Hepatocyte (in vitro differentiated cells): ENCODE results near the gene COL7A1. TPM values are rescaled to one million over a fixed set of nuclear protein-coding genes. Genes with fewer than 3 reads are reported as not detected.

ENCODE experiments used
- DNase-seq: peaks from one replicate; pipeline ENCODE4 v3.0.0-alpha.2; 2016; ENCODE audit warnings: low spot score
- H2AFZ ChIP-seq: fragments of 200-600 bp; sonication (generic); 2 replicates; pipeline ENCODE4 v1.6.0; 2016; ENCODE audit warnings: antibody characterized with exemption, mild to moderate bottlenecking
- H3K27ac ChIP-seq: fragments of 200-600 bp; sonication (generic); 2 replicates; pipeline ENCODE4 v1.5.1; 2016; ENCODE audit warnings: mild to moderate bottlenecking
- H3K27me3 ChIP-seq: fragments of 200-600 bp; sonication (generic); 2 replicates; pipeline ENCODE4 v1.6.1; 2016
- H3K36me3 ChIP-seq: fragments of 200-600 bp; sonication (generic); replicated peaks from 2 replicates; pipeline ENCODE4 v1.5.1; 2016; ENCODE audit warnings: low read depth; ENCODE audit not compliant: insufficient read depth
- H3K4me1 ChIP-seq: fragments of 200-600 bp; sonication (generic); 2 replicates; pipeline ENCODE4 v1.5.1; 2016; ENCODE audit warnings: mild to moderate bottlenecking, moderate library complexity; ENCODE audit not compliant: insufficient read depth
- H3K4me2 ChIP-seq: fragments of 200-600 bp; sonication (generic); 2 replicates; pipeline ENCODE4 v1.6.0; 2016
- H3K4me3 ChIP-seq: fragments of 200-600 bp; sonication (generic); 2 replicates; pipeline ENCODE4 v1.5.1; 2016; ENCODE audit warnings: mild to moderate bottlenecking
- H3K79me2 ChIP-seq: fragments of 200-600 bp; sonication (generic); 2 replicates; pipeline ENCODE4 v1.6.0; 2017; ENCODE audit warnings: mild to moderate bottlenecking
- H3K9me2 ChIP-seq: fragments of 200-600 bp; sonication (generic); replicated peaks from 2 replicates; pipeline ENCODE4 v1.6.0; 2017; ENCODE audit warnings: mild to moderate bottlenecking; ENCODE audit not compliant: insufficient read depth
- H3K9me3 ChIP-seq: fragments of 200-600 bp; sonication (generic); 2 replicates; pipeline ENCODE4 v1.5.1; 2016; ENCODE audit warnings: low read depth, mild to moderate bottlenecking
- H4K20me1 ChIP-seq: fragments of 200-600 bp; sonication (generic); 2 replicates; pipeline ENCODE4 v1.6.0; 2016; ENCODE audit warnings: mild to moderate bottlenecking; ENCODE audit not compliant: insufficient read depth, poor library complexity, severe bottlenecking
- EZH2 ChIP-seq: fragments of 200-600 bp; sonication (generic); IDR thresholded peaks from 2 replicates; pipeline ENCODE4 v1.6.1; 2016; ENCODE audit warnings: antibody characterized with exemption, mild to moderate bottlenecking, borderline replicate concordance
- EZH2phosphoT487 ChIP-seq: fragments of 200-600 bp; sonication (generic); IDR thresholded peaks from one replicate; pipeline ENCODE4 v1.6.1; 2018; ENCODE audit warnings: antibody characterized with exemption, mild to moderate bottlenecking, low read depth, moderate library complexity; ENCODE audit not compliant: unreplicated experiment, severe bottlenecking
- WGBS: methylation state at CpG from one replicate; pipeline ENCODE4 v1.1.6; 2016; ENCODE audit warnings: low lambda C conversion rate; ENCODE audit errors: missing lambda C conversion rate; 5-methylcytosine and 5-hydroxymethylcytosine counted together
- polyA plus RNA-seq: library from polyadenylated mRNA; unstranded; fragments of >200 nt; fragmentation: Nextera tagmentation; extraction: Ambion mirVana; gene quantifications from 2 replicates; pipeline ENCODE4 v1.2.1, GENCODE V29; 2016
- total RNA-seq: library from RNA; depleted of rRNA; stranded (reverse); fragments of >200 nt; gene quantifications from 2 replicates; pipeline ENCODE4 v1.2.3, GENCODE V29; 2014
- TF ChIP-seq, protein P1 (sequence below): fragments of 200-600 bp; sonication (generic); IDR thresholded peaks from 2 replicates; pipeline ENCODE4 v1.5.1; 2016; ENCODE audit warnings: antibody characterized with exemption, mild to moderate bottlenecking; ENCODE audit not compliant: poor library complexity

Gene COL7A1
- total and polyA plus RNA-seq, 2 experiments from 2014 or later = 17.4 to 19.6 TPM

DNA sequence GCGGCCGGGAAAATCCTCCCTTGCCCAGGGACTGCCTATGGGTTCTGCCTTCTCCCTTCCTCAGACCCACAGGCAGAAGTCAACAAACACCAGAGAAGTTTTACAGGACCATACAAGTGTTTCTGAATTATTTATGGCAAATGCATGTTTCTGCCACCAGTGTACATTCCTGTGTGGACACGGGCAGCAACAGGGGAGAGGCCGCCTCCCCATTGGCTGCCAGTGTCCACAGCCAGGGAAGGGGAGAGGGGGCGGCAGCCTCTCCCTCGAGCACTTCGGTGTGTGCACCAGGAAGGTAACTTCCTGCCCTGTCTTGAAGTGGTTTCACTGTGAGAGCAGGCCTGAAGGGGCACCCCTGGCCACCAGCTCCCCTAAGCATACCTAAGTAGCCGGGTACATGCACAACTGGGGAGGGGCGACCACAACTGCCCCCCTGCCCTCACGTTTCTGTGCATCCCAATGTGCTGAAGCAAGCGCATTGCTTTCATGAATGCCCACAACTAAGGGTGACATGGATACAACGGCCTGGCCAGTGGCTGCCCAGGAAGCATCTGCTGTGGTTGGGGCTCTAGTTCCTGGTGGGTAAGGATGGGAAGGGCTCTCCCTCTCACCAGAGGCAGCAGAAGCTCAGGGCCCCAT, 76.4 kb downstream of the COL7A1 start:
- Histone ChIP-seq H3K4me2 (no peak overlapping the region), H3K36me3 (no peaks in the 10 kb centered on the region), H3K4me1 (no peaks in the 10 kb centered on the region), H4K20me1 (no peaks in the 10 kb centered on the region), H3K9me3 (no peaks in the 10 kb centered on the region), H3K4me3 (no peak overlapping the region), H3K27ac (no peak overlapping the region), H3K9me2 (no peaks in the 10 kb centered on the region), H2AFZ (no peak overlapping the region), H3K79me2 (no peaks in the 10 kb centered on the region), H3K27me3 (no peaks in the 10 kb centered on the region)
- DNase-seq = no peak
- TF ChIP-seq EZH2 (no peak), EZH2phosphoT487 (no peak)
- TF ChIP-seq, protein P1, sequence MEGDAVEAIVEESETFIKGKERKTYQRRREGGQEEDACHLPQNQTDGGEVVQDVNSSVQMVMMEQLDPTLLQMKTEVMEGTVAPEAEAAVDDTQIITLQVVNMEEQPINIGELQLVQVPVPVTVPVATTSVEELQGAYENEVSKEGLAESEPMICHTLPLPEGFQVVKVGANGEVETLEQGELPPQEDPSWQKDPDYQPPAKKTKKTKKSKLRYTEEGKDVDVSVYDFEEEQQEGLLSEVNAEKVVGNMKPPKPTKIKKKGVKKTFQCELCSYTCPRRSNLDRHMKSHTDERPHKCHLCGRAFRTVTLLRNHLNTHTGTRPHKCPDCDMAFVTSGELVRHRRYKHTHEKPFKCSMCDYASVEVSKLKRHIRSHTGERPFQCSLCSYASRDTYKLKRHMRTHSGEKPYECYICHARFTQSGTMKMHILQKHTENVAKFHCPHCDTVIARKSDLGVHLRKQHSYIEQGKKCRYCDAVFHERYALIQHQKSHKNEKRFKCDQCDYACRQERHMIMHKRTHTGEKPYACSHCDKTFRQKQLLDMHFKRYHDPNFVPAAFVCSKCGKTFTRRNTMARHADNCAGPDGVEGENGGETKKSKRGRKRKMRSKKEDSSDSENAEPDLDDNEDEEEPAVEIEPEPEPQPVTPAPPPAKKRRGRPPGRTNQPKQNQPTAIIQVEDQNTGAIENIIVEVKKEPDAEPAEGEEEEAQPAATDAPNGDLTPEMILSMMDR = no peak
- 81% methylated on average over 12 of the region's 12 CpGs for WGBS

DNA sequence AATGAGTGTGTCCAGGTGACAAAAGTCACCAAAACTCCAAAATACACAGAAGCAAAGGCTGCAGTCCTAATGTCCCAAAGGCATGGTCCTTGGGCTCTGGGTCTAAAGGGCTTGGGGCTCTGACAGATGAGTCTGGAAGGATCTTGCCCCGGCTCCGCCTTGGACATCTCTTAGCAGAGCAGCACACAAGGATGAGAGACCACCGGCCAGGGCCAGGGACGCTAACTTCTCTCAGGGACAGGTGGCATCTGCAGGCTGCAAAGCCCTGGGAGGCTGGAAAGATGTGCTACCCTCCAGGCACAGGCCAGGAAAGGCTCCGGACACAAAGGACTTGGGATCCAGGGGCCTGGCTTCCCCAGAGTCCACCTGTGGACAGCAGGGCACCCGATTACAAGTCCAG, 77.1 kb downstream of the COL7A1 start:
- H3K4me1 ChIP-seq = no peaks in the 10 kb centered on the region
- H3K27me3 ChIP-seq = no peaks in the 10 kb centered on the region
- H2AFZ ChIP-seq = no peak overlapping the region
- no peaks in the 10 kb centered on the region for H4K20me1 ChIP-seq
- TF ChIP-seq EZH2 (no peak), EZH2phosphoT487 (no peak)
- TF ChIP-seq, protein P1 = no peak
- 89% methylated on average over 6 of the region's 6 CpGs for WGBS
- H3K79me2 ChIP-seq = no peaks in the 10 kb centered on the region
- no peaks in the 10 kb centered on the region for H3K9me2 ChIP-seq
- H3K9me3 ChIP-seq = no peaks in the 10 kb centered on the region
- no peak for DNase-seq
- no peak overlapping the region for H3K4me2 ChIP-seq
- no peak overlapping the region for H3K4me3 ChIP-seq
- H3K27ac ChIP-seq = no peak overlapping the region
- H3K36me3 ChIP-seq = no peaks in the 10 kb centered on the region

DNA sequence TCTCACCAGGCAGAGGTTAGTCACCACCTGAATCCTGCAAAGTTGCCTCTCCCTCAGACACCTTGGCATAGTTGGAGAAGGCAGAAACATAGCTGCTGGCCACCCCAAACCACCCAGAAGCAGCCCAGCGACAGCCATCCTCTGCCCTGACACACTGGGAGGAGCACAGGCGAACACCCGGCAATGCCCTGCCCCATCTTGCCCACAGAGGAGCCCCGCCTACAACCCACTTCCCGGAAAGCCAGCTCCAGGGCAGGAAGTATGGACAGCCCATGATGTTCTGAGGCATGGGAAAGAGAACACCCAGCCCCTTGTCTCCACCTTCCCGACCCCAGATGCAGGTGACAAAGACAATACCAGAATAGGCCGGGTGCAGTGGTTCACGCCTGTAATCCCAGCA, 78.6 kb downstream of the COL7A1 start:
- no peak overlapping the region for H3K4me2 ChIP-seq
- TF ChIP-seq, protein P1 = no peak
- TF ChIP-seq EZH2phosphoT487 (no peak), EZH2 (no peak)
- WGBS = 84% methylated on average over 8 of the region's 8 CpGs
- no peaks in the 10 kb centered on the region for H3K9me3 ChIP-seq
- no peak overlapping the region for H3K4me3 ChIP-seq
- no peak overlapping the region for H2AFZ ChIP-seq
- H4K20me1 ChIP-seq = no peaks in the 10 kb centered on the region
- no peaks in the 10 kb centered on the region for H3K4me1 ChIP-seq
- DNase-seq = no peak
- H3K79me2 ChIP-seq = no peaks in the 10 kb centered on the region
- H3K27ac ChIP-seq = no peak overlapping the region
- H3K9me2 ChIP-seq = no peaks in the 10 kb centered on the region
- H3K36me3 ChIP-seq = no peaks in the 10 kb centered on the region
- H3K27me3 ChIP-seq = no peaks in the 10 kb centered on the region
